Stimulated activated naive CD8-positive, alpha-beta T cell treated with anti-CD3 and anti-CD28 coated beads, Interleukin-15, amount 100 ng/mL, for 72 hours (primary cell): ENCODE data around the gene SV2B.

Experiments
- ATAC-seq: fragments of 150-1000 bp; cut with Tn5 transposase; 2 replicates; pipeline ENCODE4 v1.10.0; 2021; ENCODE audit warnings: mild to moderate bottlenecking, moderate library complexity
- DNase-seq, 2 donors: peaks; one replicate each; pipeline ENCODE4 v3.0.0; 2021 to 2022
- H3K27ac Mint-ChIP-seq, 2 donors: one replicate each; pipeline ENCODE4 v1.8.0; 2022; ENCODE audit warnings: mild to moderate bottlenecking in 2 of 2, mixed read lengths in 2 of 2, moderate library complexity in 2 of 2
- H3K27me3 Mint-ChIP-seq: one replicate; pipeline ENCODE4 v1.8.0; 2022; ENCODE audit warnings: mixed read lengths
- H3K4me1 Mint-ChIP-seq: one replicate; pipeline ENCODE4 v1.8.0; 2022; ENCODE audit warnings: mild to moderate bottlenecking, mixed read lengths
- H3K4me3 Mint-ChIP-seq, 2 donors: one replicate each; pipeline ENCODE4 v1.8.0; 2022; ENCODE audit warnings: mild to moderate bottlenecking in 2 of 2, mixed read lengths in 2 of 2, moderate library complexity in 1 of 2
- H3K9me3 Mint-ChIP-seq, 2 donors: one replicate each; pipeline ENCODE4 v1.8.0; 2022; ENCODE audit warnings: mixed read lengths in 2 of 2

SV2B gene

GRCh38 chr15:91099995-91100813, at the start of gene SV2B:
TSS of gene SV2B (plus strand) at chr15:91100257. CDS start at chr15:91226264, 126,007 bp downstream.
- no peaks in the 10 kb centered on the region for H3K9me3 Mint-ChIP-seq
- peak within 1 kb of the TSS; percentile 88 to 91 for H3K4me3 Mint-ChIP-seq
- ATAC-seq (peak; percentile 88), DNase-seq (peak; percentile 57 to 61)
- peaks cover 23% of the 10 kb centered on the region for H3K4me1 Mint-ChIP-seq
- H3K27me3 Mint-ChIP-seq: peaks cover 93% of the 10 kb centered on the region
- peak within 1 kb of the TSS; percentile 49 to 69 for H3K27ac Mint-ChIP-seq

GRCh38 chr15:91051248-91051647, 48.8 kb upstream of the SV2B start:
- H3K9me3 Mint-ChIP-seq: no peaks in the 10 kb centered on the region
- no peak for ATAC-seq
- H3K4me1 Mint-ChIP-seq: peaks cover 14% of the 10 kb centered on the region
- no peak for DNase-seq
- H3K27ac Mint-ChIP-seq: no peak overlapping the region
- peaks cover 25% of the 10 kb centered on the region for H3K27me3 Mint-ChIP-seq
- no peak overlapping the region for H3K4me3 Mint-ChIP-seq

GRCh38 chr15:91054816-91055215, 45.2 kb upstream of the SV2B start:
- DNase-seq (no peak), ATAC-seq (no peak)
- Mint-ChIP-seq H3K4me1 (no peaks in the 10 kb centered on the region), H3K9me3 (no peaks in the 10 kb centered on the region), H3K27me3 (peaks cover 61% of the 10 kb centered on the region), H3K4me3 (no peak overlapping the region), H3K27ac (no peak overlapping the region)

- Mint-ChIP-seq H3K9me3 (no peaks in the 10 kb centered on the region), H3K4me3 (no peak overlapping the region), H3K27me3 (peaks cover 63% of the 10 kb centered on the region), H3K27ac (no peak overlapping the region), H3K4me1 (no peaks in the 10 kb centered on the region)
- peak; percentile 31 to 40 for DNase-seq
- peak; percentile 68 for ATAC-seq
Measured at GRCh38 chr15:91055548-91056331, 44.3 kb upstream of the SV2B start.

GRCh38 chr15:91061230-91061629, 38.8 kb upstream of the SV2B start:
- H3K9me3 Mint-ChIP-seq: peaks cover 5 to 12% of the 10 kb centered on the region in 2 donors
- no peak for DNase-seq
- ATAC-seq: no peak
- H3K4me3 Mint-ChIP-seq: no peak overlapping the region
- H3K27ac Mint-ChIP-seq: no peak overlapping the region
- H3K27me3 Mint-ChIP-seq: peaks cover 37% of the 10 kb centered on the region
- H3K4me1 Mint-ChIP-seq: no peaks in the 10 kb centered on the region

- Mint-ChIP-seq H3K4me3 (no peak overlapping the region), H3K9me3 (peaks cover 5 to 12% of the 10 kb centered on the region in 2 donors), H3K27ac (no peak overlapping the region), H3K4me1 (no peaks in the 10 kb centered on the region), H3K27me3 (peaks cover 30% of the 10 kb centered on the region)
- no peak for ATAC-seq
- DNase-seq: no peak
Measured at GRCh38 chr15:91061997-91062396, 38.1 kb upstream of the SV2B start.

- Mint-ChIP-seq H3K9me3 (peaks cover 5 to 12% of the 10 kb centered on the region in 2 donors), H3K27me3 (no peaks in the 10 kb centered on the region), H3K4me3 (no peak overlapping the region), H3K4me1 (no peaks in the 10 kb centered on the region), H3K27ac (no peak overlapping the region)
- DNase-seq: no peak
- no peak for ATAC-seq
Measured at GRCh38 chr15:91065505-91065904, 34.6 kb upstream of the SV2B start.

- DNase-seq (no peak), ATAC-seq (no peak)
- H3K9me3 Mint-ChIP-seq: peaks cover 5 to 12% of the 10 kb centered on the region in 2 donors
- H3K4me1 Mint-ChIP-seq: no peaks in the 10 kb centered on the region
- H3K27me3 Mint-ChIP-seq: no peaks in the 10 kb centered on the region
- H3K27ac Mint-ChIP-seq: no peak overlapping the region
- H3K4me3 Mint-ChIP-seq: no peak overlapping the region
Measured at GRCh38 chr15:91067036-91067435, 33.0 kb upstream of the SV2B start.

GRCh38 chr15:91068436-91068835, 31.6 kb upstream of the SV2B start:
- no peak for ATAC-seq
- H3K4me1 Mint-ChIP-seq: no peaks in the 10 kb centered on the region

GRCh38 chr15:91068966-91069365, 31.1 kb upstream of the SV2B start:
- ATAC-seq: no peak
- Mint-ChIP-seq H3K27me3 (no peaks in the 10 kb centered on the region), H3K27ac (no peak overlapping the region), H3K9me3 (peaks cover 5 to 10% of the 10 kb centered on the region in 2 donors), H3K4me3 (no peak overlapping the region), H3K4me1 (no peaks in the 10 kb centered on the region)
- DNase-seq: no peak

More at GRCh38 chr15:91068436-91068835, 31.6 kb upstream of the SV2B start:
- no peak overlapping the region for H3K4me3 Mint-ChIP-seq
- no peak for DNase-seq
- no peak overlapping the region for H3K27ac Mint-ChIP-seq
- peaks cover 5 to 12% of the 10 kb centered on the region in 2 donors for H3K9me3 Mint-ChIP-seq
- H3K27me3 Mint-ChIP-seq: no peaks in the 10 kb centered on the region

- Mint-ChIP-seq H3K9me3 (no peaks in the 10 kb centered on the region), H3K4me1 (no peaks in the 10 kb centered on the region), H3K27me3 (no peaks in the 10 kb centered on the region), H3K27ac (no peak overlapping the region), H3K4me3 (no peak overlapping the region)
- DNase-seq: no peak
- ATAC-seq: no peak
Measured at GRCh38 chr15:91070872-91071271, 29.2 kb upstream of the SV2B start.

GRCh38 chr15:91072161-91072560, 27.9 kb upstream of the SV2B start:
- no peak overlapping the region for H3K27ac Mint-ChIP-seq
- H3K4me3 Mint-ChIP-seq: no peak overlapping the region
- DNase-seq (no peak), ATAC-seq (no peak)
- no peaks in the 10 kb centered on the region for H3K4me1 Mint-ChIP-seq
- H3K9me3 Mint-ChIP-seq: no peaks in the 10 kb centered on the region
- H3K27me3 Mint-ChIP-seq: no peaks in the 10 kb centered on the region

GRCh38 chr15:91073077-91073476, 27.0 kb upstream of the SV2B start:
- no peak overlapping the region for H3K27ac Mint-ChIP-seq
- no peak for DNase-seq
- H3K4me1 Mint-ChIP-seq: no peaks in the 10 kb centered on the region
- no peak overlapping the region for H3K4me3 Mint-ChIP-seq
- no peaks in the 10 kb centered on the region for H3K27me3 Mint-ChIP-seq
- H3K9me3 Mint-ChIP-seq: no peaks in the 10 kb centered on the region
- ATAC-seq: no peak

- Mint-ChIP-seq H3K4me1 (no peaks in the 10 kb centered on the region), H3K27ac (no peak overlapping the region), H3K4me3 (no peak overlapping the region), H3K9me3 (no peaks in the 10 kb centered on the region), H3K27me3 (no peaks in the 10 kb centered on the region)
- DNase-seq (no peak), ATAC-seq (no peak)
Measured at GRCh38 chr15:91073768-91074167, 26.3 kb upstream of the SV2B start.

GRCh38 chr15:91075739-91076138, 24.3 kb upstream of the SV2B start:
- H3K4me1 Mint-ChIP-seq: no peaks in the 10 kb centered on the region
- DNase-seq: no peak
- no peak for ATAC-seq
- H3K9me3 Mint-ChIP-seq: peaks cover 8 to 12% of the 10 kb centered on the region in 2 donors
- H3K27ac Mint-ChIP-seq: no peak overlapping the region
- H3K4me3 Mint-ChIP-seq: no peak overlapping the region
- no peaks in the 10 kb centered on the region for H3K27me3 Mint-ChIP-seq

GRCh38 chr15:91077029-91077428, 23.0 kb upstream of the SV2B start:
- Mint-ChIP-seq H3K9me3 (peaks cover 8 to 12% of the 10 kb centered on the region in 2 donors), H3K27ac (no peak overlapping the region), H3K4me3 (no peak overlapping the region), H3K27me3 (no peaks in the 10 kb centered on the region), H3K4me1 (no peaks in the 10 kb centered on the region)
- DNase-seq (no peak), ATAC-seq (no peak)
